ENCODE data around the gene JMJD8.
"Not testable (repeated sequence)": the region's sequence is repeated elsewhere in the genome, so short reads cannot be mapped to it uniquely, and the experiment has no call there.

Gene JMJD8

DNA sequence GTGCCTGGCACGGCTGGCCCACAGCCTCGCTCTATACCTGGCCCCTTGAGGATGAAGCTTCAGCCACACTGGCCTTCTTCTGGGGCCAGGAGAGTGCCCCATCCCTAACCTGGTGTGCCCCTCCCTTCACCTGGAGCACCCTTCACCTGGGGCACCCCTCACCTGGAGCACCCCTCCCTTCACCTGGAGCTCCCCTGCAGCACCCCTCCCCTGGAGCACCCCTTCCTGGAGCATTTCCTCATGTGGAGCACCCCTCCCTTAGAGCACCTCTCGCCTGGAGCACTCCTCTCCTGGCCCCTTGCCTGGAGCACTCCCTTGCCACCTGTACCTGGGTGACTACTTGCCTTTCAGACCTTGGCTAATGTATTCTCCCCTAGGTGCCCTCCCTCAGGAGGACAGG, 23.9 kb upstream of the JMJD8 start:
- DNase-seq, result no peak

DNA sequence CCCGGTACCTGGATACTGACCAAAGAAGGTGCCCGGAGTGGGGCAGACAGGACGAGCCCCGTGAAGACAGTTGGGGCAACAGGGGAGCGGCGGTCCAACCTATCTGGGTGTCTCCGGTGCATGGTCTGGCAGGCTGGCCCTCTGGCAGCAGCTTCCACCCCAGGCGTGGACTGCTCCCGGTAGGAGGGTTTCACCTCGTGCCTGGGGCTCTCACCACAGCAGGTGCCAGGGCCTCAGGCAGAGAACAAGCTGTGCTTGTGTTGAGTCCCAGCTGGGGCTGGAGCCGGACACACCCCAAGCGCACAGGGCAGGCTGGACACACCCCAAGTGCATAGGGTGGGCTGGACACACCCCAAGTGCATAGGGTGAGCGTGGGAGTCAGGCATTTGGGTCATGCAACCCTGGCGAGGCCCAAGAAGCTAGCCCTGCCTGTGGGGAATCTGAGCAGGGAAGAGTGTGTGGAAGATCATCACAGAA, 23.0 kb upstream of the JMJD8 start:
- DNase-seq, result no peak

DNA sequence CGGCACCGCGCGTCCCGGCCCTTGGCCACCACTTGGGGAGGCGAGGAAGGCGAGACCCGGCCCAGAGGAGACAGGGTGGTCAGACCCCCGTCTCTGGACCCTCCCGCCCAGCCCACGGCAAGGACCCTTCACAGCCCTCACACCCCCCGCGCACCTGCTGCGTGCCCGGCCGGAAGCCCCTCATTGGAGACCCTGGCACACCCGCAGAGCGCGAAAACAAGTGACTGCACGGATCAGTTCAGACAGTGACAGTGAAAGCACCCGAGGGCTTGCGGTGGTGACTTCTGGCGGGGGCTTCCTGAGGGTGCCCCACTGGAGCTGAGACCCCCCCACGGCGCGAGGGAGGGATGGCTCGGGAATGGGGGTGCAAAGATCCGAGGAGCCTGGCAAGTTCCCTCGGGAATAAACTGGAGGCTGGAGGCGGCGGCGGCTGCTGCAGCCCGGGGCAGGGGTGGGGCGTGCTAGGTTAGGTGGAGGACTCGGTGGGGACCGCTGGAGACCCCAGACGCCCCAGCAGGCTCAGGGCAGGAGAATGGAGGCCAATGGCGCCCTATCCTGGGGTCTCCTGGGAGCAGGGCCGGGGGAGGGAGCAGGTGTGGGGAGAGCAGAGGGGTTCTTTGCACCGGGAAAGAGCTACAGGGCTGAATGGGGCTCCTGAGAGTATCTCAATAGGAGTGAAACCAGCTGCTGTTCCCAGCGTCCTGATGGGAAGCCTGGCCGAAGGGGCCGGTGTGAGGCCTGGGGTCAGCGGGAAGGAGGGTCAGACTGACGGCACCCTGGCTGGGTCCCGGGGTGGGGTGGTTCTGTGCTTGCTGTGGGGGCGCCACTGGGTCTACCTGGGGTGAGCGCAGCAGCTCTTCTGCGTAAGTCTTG, 22.3 kb upstream of the JMJD8 start:
- DNase-seq, result no peak

DNA sequence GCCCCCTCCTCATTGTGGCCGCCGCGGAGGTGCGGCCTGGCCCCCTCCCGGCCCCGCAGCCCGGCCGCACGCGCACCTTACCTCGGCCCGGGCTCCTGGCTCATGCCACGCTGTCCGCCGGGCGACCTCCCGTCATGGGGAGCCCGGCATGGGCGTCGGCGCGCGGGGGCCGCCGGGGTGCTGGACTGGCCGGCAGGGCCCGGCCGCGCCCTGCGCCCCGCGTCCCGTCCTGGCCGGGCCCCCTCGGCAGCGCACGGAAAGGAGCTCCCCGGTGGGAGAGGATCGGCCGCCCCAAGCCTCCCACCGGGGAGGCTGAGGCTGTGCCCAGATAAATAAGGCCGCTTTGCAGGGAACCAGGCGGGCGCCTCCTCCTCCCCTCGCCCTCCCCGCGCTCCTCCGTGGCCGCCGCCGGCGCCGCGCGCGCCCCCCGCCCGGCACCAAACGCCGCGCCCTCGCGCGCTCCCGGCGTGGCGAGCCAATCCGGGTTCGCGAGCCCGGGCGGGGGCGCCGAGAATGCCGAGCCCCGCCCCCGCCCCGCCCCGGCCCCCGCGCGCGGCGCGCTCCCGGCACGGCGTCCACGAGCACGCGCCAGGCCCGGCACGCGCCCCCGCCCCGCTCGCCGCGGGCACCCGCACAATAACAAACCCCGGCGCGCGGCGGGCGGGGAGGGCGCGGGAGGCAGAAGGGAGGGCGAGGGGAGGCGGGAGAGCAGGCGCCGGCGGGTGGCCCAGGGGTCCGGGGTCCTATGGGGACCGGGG, 21.5 kb upstream of the JMJD8 start, which contains the start of gene FBXL16:
Gene FBXL16, minus strand, starts transcription at position 371 of the 758 bp plus-strand sequence. CDS start 8,396 bp downstream, outside the sequence.
- DNase-seq, result no peak

DNA sequence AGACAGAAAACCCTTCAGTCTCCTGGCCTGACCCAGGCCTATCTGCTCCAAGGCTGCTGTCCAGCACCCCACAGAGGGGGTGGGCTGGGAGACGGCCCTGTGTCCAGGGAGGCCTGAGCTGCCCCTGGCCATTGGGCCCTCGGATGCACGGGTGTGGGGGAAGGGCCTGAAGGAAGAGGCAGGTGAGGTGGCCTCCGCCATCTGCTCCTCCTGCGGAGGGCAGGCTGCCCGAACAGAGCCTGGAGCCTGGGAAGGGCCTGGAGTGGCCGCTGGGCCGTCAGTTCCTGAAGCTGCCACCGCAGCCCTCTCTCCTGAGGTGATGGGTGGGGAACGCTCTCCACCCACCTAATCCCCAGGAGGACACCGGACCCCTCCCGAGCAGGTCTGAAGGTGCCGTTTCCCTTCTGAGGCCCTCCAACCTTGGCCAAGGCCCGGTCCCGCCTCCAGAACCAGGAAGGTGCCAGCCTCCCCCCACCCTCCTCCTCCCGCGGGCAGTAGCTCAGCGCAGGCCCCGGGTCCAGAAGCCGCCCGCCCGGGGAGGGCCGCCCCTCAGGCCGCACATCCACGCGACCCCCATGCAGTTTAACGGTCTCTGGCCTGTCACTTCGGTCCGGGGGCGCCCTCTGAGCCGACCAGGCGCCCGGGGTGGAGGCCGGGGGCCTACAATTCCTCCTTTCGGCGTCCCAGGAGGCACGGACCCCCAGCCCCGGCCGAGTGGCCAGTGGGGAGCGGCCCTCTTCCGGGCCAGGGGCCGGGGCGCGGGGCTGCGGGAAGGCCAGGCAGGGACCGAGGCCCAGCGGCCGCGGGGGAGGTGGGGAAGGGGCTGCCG, 20.6 kb upstream of the JMJD8 start:
- no peak for DNase-seq

DNA sequence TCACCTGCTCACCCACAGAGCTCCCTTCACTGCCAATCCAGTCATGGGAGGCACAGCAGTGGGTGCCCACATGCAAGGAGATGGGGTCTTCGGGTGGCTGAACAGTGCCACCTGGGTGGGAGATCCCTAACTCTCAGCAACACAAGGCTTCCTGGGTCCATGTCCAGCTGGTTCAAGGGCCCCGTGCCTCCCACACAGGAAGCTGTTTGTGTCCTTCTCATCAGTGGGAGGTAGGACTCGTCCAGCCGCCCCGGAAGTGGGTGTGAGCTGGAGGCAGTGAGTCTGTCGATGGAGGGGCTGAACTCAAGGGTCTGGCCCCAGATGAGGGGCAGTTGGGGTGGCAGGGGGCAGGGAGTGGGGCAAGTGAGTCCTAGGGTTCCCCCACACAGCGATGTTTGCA, 19.9 kb upstream of the JMJD8 start:
- no peak for DNase-seq

DNA sequence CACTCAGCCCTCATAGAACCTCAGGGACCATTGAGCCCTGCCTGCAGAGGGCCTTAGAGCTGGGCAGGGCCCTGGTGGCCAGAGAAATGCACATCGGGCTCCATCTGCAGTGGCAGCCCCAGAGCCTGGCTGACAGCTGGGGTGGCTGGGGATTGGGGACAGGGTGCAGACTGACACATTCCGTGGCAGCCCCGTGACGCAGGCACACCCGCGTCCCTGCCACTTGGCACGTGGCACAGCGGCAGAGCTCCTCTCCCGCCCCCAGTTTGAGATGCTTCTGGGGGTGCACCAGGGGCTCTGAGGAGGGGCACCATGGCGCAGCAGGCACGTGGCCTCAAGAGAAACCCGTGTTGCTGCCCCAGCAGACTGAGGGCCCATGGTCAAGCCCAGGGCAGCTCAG, 19.3 kb upstream of the JMJD8 start:
- no peak for DNase-seq

DNA sequence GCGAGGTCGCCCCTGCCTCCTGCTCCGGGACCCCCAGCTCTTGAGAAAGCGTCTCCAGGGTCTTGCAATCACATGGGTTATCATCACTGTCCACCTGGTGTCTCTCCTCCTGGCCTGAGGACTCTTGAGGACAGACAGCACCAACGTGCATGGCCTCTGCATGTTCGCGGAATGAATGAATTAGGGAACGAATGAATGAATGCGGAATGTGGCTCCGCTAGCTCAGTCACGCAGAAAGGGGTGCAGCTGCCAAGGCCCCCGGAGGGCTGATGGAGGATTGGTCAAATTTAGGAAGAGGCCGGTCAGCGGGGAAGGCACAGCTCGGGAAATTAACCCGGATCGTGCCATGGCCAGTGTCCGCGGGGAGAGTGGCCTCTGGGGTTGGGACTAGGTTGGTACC, 18.2 kb upstream of the JMJD8 start:
- DNase-seq, result no peak

DNA sequence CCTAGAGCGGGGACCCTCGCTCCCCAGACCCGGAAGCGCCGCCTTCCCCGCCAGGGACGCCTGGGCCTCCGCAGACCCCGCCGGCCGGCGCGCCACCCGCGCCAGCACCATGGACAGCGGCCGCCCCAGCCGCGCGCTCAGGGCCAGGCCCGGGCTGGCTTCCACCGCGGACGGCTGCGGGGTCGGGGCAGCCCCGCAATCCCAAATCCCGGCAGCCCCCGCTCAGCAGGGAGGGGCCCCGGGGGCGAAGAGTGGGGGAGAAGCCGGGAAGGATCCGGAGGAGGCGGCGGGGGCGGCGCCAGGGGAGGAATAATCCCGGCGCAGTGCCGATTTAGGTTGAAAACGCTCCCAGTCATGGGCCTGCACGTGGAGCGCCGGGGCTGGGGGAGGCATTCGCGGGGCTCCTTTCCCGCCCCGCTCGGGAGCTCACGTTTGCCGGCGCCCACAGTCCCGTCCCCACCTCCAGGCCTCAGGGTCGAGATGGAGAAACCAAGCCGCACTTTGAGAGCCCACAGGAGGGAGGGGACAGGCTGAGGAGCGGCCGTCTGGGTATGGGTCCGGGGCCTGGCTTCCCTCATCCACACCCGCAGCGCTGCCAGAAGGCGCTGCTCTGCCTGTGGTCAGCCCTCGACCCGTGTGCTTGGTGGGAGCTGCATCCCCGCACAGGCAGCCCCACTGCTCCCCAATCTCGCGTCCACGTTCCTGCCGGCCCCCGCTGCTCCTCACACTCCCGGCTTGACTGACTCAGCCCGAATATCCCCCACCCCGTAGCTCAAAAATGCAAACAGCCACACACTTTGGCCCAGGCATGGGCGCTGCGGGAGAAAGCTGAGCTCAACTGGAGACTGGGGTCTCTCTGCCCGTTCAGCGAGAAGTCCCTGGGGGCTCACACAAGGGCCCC, 16.8 kb upstream of the JMJD8 start:
- DNase-seq, result no peak

DNA sequence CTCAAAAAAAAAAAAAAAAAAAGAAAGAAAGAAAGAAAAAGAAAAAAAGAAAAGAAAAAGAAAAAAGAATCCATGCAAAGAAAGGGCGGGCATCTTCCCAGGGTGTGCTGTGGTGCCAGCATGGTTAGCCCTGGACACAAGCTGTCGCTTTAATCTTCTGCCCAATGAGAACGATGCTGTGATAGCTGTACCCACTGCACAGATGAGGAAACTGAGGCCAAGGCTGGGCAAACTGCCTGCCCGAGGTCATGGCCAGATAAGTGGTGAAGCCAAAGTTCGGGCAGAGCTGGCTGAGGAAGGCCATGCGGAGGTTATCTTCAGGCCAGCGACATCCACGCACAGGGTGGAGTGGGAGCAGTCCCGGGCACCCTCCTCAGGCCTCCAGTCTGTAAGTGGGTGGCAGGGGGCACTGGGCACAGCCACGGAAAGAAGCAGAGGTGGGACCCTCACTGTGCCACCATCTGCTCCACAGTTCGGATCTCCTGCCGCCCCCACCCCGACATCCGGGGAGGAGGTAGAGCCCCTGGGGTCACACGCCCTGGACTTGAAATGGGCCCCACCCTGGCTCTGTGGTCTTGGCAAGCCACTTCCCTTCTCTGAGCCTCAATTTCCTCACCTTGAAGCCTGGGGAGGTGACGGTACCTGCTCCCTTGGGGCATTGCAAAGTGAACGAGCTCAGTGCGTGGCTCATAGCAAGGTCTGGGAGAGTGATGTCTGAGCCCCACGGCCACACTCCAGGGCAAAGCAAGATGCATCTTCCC, 15.0 kb upstream of the JMJD8 start:
- DNase-seq, result no peak

DNA sequence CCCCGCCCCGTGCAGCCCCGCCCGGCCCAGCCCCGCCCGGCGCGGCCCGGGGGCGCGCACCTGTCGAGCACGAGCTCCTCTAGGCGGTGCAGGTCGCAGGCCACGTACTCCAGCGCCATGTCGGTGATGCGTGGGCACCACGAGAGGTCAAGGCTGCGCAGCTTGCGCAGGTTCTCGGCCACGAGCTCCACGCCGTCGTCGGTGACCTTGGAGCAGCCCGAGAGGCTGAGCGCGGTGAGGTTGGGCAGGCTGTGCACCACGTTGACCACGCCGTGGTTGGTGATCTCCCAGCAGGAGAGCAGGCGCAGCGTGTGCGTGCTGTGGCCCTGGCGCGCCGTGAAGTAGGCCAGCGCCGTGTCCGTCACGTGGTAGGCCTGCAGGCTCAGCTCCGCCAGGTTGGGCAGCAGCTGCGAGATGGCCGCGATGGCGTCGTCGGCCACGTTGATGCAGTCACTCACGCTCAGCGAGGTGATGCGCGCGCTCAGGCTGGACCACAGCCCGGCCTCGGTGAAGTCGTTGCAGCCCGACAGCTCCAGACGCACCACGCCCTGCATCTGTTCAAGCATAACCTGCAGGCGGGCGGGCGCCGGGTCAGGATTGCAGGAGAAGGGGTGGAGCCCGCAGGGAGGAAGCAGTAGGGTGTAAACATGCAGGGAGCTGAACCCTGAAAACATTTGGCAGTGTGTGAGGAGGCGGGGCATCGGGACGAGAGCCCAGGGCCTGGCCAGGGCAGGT, 11.4 kb upstream of the JMJD8 start:
- DNase-seq, result no peak

DNA sequence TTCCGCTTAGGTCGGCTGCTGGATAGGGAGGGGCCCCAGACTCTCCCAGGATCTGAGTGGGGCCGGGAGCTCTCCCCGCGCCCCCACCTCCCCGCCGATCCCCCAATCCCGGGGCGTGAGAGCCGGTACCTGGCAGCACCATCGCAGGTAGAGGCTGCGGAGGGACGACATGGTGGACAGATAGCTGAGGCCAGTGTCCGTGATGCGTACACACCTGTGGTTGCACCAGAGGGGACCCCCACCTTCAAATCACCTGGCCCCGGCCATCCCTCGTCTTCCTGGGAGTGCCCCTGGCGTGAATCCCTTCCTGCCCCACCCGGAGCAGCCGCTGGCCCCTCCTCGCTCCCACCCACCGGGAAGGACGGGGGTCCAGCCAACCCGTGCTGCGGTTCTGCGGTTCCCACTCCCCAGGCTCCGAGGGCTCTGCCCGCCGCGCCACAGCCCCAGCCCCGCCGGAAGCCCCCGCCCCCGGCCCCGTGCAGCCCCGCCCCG, 10.8 kb upstream of the JMJD8 start:
- DNase-seq, result no peak

DNA sequence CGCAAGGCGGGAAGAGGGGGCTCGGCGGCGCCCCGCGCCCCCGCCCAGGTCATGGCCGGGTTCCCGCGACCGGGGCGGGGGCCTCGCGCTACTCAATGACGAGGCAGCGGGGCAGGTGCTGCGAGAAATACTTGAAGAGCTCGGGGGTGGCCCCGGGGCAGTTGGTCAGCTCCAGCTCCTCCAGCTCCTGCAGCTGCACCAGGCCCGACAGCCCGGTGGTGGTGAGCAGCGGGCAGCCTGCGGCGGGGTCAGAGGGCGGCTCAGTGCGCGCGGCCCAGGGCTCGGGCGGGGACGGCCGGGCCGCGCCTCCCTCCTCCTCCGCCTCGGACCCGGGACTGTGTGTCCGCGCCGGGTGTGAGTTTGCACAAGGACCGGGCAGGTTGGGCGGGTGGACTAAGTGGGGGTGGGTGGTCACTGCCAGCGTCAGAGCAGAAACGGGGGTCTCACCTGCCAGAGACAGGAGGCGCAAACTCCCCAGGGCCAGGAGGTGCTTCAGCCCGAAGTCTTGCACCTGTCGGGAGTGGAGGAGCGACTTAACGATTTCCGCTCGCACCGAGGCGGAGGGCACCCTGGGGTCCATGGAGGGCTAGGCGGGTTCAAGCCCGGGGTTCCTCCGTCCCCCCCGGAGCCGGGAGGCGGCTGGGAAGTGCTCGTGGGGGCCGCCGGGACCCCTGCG, 10.2 kb upstream of the JMJD8 start:
- DNase-seq, result no peak

DNA sequence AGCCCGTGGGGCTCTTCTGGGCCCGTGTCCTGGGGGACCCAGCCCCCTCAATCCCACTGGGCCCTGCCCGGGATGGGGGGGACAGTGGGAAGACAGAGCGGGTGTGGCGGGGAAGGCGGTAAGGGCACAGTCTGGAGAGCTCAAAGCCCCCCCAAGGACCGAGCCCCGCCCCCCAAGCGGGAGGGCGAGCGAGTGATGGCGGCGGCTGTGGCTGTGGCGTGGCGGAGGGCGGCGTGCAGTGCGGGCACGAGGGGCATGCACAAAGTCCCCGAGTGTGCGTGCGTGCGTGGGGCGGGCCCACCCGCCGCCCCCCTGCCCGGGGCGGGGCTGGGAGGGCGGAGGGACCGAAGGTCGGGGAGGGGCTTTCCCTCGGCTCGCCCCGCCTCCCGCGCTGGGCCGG, 9.6 kb upstream of the JMJD8 start:
- DNase-seq, result no peak

DNA sequence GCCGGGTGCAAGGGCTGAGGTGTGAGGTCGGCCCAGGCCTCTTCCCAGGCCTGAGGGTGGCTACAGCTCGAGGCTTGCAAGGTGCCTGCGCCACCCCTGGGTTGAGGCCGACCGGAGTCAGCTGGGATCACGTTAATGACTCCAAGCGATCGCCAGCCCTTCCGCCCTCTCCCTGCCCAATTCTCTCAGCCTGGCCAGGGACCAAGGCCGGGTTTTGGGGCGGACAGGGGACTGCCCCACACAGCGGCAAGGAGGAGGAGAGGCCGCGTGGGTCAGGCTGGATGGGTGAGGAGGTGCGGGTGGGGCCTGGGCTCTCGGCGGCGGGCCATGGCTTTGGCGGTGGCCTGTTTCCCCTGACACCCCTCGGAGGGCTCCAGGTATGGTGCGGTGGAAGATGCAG, 9.2 kb upstream of the JMJD8 start:
- DNase-seq, result no peak

DNA sequence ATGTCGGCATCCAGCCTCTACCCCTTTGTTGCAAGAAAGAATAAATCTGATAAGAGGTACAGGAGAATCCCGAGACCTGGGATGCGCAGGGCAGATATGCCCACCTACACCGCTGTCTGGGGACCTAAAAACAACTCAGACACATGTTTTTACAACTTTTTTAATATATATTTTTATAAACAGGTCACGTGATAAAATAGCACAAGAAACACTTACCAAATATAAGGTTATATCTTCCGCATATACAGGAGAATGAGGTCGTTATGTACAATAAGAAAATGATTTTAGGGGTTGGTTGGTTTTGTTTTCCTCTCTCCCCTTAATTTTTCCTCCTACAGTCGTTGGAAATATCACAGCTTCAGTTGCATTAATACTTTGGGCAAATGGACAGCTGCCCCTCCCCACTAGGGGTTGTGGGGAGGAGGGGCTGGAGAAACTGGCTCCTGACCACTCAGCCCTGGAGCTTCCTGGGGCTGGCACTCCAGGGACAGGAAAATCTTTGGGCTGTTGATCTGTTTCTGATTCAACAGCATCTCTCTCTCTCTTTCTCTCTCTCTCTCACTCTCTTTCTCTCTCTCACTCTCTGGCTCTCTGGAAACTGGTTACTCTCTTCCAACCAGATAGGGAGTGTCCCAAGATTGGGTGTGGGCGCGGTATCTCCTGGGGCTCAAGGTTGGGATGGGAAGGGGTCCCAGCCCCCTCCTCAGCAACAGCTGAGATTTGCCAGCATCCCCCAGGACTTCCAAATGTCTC, 8.4 kb upstream of the JMJD8 start:
- no peak for DNase-seq

DNA sequence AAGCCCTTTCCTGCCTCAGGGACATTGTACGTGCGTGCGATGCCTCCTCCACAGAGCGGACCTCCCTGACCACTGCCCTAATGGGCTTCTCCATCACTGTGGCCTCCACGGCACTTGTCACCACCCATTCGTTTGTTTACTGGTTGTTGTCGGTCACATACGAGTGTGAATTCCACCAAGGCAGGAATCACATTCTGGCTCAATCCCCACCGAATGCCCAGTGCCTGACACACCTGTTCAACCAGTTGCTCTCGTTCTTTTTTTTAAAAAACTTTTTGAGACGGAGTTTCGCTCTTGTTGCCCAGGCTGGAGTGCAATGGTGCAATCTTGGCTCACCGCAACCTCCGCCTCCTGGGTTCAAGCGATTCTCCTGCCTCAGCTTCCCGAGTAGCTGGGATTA, 7.1 kb upstream of the JMJD8 start:
- not testable (repeated sequence) for DNase-seq

DNA sequence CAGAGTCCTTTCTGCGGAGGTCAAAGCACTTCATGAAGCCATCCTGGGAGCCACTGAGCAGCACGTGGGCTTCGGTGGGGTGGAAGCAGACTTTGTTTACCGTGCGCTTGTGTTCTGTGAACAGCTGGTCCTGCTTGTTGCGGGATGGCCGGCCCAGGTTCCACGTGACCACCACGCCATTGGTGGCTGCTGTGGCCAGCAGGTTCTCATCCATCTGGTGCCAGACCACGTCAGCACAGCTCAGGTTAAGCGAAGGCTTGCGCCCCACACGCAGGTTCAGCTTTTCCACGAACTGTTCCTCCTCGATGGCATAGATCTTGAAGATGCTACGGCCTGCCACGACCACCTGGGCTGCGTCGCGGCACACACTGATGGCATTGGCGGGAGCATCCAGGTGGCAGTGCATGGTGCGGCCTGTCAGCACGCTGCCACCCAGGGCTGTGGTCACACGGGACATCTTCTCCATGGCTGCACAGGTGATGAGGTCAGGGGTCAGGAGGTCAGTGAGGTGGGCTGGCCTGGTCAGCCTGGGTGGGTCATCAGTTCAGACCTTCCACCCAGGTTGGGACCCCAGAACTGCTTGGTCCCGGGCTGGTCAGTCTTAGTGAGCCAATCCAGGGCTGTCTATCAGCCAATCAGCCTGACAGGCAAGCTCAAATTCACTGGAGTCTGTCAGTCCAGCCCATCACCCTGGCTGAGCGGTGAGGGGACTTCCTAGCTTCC, 5.2 kb upstream of the JMJD8 start:
- no peak for DNase-seq

Measured in DMS 273 treated with DMSO at 0.1 percent for 48 hours (cell line).